HG03575 (cell line): ENCODE results near the gene ZNF79.

Source experiments
- ATAC-seq: cut with Tn5 transposase; IDR thresholded peaks from one replicate; pipeline ENCODE4 v1.9.1; 2021; ENCODE audit not compliant: unreplicated experiment, insufficient number of reproducible peaks, low FRiP score; ENCODE audit errors: extremely low read depth

ZNF79 gene

DNA sequence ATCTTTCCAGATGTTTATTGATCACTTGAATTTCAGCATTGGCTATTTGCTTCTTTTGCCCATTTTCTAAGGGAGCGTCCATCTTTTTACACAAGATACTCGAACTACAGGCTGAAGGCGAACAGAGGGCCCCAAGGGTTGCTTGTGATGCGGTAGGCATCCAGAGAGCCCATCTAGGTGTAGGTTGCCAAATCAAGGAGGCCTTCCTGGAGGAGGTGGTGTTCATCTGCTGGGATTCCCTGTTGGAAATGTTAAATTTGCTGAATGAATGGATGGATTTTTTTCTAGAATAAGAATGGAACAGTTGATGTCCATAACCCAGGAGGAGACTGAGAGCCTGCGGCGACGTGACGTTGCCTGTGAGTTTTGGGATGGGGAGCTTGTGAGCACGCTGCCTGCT, 58.5 kb downstream of the ZNF79 start:
- ATAC-seq, result no peak

DNA sequence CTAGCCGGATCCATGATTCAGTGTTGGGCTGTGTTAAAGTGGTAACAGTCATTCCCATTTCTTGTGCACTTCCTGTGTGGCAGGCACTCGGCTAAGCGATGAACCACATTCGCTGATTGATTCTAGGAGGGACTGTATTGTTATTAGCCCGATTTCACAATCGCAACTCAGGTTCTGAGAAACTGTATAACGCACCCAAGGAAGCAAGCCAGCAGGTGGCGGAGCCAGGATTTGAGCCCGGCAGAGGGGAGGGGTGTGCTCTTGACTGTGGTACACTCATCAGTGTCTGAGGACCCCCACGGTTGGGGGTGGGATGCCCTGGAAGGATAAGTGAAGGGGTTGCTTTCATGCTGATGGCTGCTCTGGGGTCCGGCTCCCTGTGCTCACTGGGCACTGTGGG, 61.8 kb downstream of the ZNF79 start:
- ATAC-seq, result no peak

DNA sequence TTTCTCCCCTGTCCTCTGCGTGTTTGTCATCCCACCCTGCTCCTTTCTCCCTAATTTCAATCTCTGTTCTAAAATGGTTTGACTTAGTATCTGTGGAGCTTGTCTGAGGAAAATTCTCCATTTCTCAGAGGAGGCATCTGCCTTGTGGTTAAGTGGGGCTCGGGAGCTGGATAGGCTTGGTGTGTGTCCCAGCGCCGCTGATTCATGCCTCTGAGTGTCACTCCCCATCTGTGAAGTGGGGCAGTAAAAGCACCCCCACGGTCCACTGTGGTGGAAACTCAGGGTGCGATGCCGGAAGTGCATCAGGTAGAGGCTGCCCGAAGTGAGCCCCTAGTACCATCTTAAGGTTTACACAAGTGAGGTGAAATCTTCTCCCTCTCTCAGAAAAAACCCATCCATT, 64.8 kb downstream of the ZNF79 start:
- no peak for ATAC-seq

DNA sequence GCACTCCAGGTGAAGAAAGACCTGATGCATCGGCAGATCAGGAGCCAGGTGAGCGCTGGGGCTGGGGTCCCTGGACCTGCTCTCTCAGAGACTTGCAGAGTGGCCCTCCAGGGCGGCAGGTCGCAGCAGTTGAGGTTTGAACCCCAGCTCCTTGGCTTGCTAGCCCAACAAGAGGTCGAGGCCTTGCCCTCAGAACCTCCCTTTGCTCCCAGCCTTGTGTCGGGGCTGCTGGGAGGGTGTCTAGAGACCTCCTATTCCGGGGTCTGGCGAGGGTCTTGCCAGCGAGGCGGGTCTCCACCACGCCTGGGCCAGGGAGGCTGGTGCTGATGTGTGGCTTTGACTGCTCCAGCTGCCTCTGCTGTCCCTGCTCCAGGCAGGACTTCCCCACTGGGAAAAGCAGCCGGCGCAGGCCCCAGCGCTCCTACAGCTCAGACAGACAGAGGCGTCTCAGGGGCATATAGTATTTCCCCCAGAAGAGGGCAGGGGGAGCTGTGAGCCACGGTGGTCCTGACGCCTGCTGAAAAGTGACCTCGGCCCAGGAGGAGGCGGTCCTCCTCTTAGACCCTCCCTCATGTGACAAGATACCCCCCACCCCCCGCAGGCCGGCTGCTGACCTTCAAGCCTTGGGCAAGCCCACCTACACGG, 65.4 kb downstream of the ZNF79 start:
- ATAC-seq, result no peak

DNA sequence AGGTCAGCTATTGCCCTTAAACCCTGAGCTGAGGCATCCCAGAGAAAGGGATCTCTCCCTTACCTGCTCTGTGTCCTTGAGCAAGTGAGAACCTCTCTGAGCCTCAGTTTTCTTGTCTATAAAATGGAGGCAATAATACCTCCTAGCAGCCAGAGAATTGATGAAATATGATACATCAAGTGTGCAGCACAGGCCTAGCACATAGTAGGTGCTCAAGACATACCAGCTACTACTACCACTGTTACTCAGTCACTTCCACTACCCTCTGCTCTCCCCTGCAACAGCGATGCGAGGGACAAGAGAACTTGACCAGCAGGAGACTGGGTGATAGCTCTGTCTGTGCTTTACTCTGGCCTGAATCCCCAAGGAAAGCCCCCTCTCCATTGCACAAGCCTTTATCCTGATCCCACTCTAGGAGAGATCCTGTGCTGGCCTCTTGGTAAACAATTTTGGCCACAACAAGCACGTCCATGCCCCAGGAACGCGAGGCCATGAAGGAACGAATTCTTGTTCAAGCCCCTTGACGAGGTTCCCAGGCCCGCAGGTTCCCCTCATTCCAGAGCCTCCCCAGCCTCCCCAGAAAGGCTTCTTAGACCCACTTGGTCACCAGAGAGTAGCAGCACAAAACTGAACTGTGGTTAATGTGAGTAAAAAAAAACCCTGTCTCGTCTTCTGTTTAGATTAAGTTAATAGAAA, 66.5 kb downstream of the ZNF79 start:
- ATAC-seq, result no peak

DNA sequence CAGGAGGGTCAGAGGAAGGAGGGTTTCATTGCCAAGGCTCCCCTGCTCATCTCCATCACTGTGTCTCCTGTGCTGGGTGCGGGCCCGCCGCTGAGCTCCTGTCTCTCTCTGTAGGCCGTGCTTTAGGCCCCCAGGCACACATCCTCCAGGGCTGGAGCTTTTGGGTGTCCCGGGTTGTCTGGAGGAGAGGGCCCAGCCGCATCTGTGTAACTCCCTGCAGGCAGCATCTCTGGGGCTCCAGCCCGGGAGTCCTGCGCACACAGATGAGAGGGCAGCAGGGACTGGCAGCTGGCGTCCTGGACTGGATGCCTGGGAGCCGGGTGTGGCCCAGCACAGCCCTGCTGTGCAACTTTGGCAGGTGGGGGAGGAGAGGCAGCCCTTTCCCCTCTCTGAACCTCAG, 67.3 kb downstream of the ZNF79 start:
- no peak for ATAC-seq

DNA sequence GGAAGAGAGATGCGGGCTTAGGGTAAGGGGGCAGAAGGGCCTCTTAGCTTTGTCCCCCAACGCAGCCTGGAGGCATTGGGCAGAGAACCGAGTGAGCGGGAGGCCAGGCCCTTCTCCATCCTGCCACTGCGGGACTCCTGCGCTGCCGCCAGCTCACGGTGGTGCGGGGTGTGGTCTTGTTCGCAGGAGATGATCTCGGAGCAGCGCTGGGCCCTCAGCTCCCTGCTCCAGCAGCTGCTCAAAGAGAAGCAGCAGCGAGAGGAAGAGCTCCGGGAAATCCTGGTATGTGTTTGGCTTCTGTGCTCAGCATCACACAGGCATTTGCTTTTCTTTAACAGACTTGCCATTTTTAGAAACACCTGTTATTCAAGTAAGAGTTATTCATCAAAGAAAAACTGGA, 68.4 kb downstream of the ZNF79 start:
- no peak for ATAC-seq

DNA sequence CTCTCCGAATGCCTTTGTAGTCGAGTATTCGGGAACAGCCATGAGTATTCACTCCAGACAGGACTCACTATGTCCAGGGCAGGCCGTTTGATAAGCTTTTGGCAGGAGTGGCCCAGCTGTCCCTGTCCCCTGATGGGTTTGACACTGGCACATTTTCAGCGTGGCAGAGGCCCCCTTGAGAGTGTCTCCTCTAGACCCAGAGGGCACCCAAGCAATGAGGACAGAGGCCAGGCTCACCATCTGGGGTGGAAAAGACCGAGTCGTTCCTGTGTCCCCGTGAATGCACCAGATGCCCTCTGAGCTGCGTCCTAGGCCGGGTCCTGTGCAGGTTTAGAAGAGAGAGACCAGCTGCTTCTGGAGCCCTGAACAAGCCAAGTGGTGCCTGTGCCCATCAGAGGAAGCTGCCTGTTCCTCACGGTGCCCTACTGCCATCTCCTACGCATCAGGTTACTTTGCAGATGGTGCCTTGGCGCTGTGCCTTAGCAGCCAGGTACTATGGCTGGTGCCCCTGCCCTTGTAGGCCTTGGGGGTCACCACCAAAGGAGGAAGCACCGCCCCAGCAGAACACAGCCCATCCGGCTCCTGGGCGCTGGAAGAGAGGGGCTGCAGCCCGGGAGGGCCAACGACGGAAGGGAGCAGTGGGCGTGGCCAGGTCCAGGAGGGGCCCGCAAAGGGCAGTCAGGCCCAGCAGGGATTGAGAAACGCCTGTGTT, 69.6 kb downstream of the ZNF79 start:
- ATAC-seq, result no peak

DNA sequence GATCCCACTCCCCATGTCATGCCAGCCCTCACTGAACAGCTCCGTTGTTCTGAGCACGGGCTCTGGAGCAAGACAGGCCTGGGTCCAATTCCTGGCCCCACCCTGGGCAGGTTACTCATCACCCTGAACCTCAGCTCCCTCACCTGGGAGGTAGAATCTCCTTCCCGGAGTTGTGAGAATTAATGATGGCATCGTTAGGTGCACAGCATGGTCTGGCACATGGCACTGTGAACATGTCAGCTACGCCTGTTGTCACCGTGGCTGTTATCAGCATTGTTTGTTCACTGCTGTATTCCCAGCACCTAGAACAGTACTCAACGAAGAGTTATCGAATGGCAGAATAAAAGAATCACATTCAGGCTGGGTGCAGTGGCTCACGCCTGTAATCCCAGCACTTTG, 70.1 kb downstream of the ZNF79 start:
- ATAC-seq, result no peak
